ENCODE measurements around the gene MLX.

- TF ChIP-seq, protein P1, sequence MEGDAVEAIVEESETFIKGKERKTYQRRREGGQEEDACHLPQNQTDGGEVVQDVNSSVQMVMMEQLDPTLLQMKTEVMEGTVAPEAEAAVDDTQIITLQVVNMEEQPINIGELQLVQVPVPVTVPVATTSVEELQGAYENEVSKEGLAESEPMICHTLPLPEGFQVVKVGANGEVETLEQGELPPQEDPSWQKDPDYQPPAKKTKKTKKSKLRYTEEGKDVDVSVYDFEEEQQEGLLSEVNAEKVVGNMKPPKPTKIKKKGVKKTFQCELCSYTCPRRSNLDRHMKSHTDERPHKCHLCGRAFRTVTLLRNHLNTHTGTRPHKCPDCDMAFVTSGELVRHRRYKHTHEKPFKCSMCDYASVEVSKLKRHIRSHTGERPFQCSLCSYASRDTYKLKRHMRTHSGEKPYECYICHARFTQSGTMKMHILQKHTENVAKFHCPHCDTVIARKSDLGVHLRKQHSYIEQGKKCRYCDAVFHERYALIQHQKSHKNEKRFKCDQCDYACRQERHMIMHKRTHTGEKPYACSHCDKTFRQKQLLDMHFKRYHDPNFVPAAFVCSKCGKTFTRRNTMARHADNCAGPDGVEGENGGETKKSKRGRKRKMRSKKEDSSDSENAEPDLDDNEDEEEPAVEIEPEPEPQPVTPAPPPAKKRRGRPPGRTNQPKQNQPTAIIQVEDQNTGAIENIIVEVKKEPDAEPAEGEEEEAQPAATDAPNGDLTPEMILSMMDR (IDR thresholded peaks at IDR 0.05; ENCODE audit: low read depth, low read length): peak; percentile 34
- peak; percentile 73 for TF ChIP-seq POLR2A (IDR thresholded peaks at IDR 0.05; ENCODE audit: extremely low read depth, insufficient read length)
These were observed 10.8 kb downstream of the MLX start, which contains the start of gene PSMC3IP for GRCh38 chr17:42577532-42578281.

Measured in NB4 (cell line).